ENCODE measurements around the gene TMEM39B. TPM values are rescaled to one million over a fixed set of nuclear protein-coding genes. Genes with fewer than 3 reads are reported as not detected.
"Not testable (repeated sequence)": the region's sequence is repeated elsewhere in the genome, so short reads cannot be mapped to it uniquely, and the experiment has no call there.

Gene TMEM39B
- total RNA-seq, 2 donors from 2014 or later: 11.5 to 14.5 TPM

DNA sequence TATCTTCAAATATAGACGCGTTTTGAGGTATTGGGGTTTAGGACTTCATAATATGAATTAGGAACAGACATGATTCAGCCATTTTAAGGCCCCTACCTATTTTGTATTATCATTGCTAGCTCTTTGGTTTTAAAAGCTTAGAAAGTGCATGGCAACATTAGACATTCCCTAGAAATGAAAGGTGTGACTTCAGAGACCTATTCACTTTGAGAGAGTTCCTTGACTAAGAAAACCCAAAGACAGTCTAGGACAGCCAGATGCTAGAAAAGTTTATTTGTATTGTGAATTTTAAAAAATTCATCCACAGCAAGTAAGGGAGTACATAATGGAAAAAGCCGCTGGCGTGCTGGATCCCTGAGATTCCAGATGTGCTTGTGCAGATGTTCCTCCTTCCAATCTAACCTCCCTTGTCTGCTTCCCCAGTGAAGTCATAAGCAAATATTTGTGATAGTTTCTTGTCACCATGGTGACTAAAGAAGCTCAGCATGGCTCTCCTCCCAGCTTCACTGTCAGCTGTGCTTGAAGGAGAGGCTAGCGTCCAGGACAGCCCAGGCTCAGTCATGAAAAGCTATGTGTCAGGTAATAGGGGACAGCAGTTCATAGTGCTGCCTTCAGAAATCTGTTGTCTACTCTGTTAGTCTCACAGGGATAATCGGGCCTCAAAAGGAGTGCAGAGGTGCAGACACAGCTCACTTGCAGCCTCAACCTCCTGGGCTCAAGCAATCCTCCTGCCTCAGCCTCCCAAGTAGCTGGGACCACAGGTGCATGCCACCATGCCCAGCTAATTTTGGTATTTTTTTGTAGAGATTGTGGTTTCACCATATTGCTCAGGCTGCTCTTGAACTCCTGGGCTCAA is 69.9 kb downstream of the TMEM39B start:
- intact Hi-C loops (cut with DNase I): no loop called here
- DNase-seq (ENCODE audit: low spot score): no peak

DNA sequence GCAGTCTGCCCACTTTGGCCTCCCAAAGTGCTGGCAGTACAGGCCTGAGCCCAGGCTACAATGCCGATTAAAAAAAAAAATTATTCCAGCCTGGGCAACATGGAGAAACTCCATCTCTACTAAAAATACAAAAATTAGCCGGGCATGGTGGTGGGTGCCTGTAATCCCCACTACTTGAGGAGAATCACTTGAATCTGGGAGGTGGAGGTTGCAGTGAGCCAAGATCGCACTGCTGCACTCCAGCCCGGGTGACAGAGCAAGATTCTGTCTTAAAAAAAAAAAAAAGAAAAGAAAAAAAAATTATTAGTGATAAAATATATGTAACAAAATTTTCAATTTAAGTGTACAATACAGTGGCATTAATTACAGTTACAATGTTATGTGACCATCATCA is 70.6 kb downstream of the TMEM39B start:
- intact Hi-C loops (cut with DNase I); DNase-seq (ENCODE audit: low spot score): not testable (repeated sequence)

DNA sequence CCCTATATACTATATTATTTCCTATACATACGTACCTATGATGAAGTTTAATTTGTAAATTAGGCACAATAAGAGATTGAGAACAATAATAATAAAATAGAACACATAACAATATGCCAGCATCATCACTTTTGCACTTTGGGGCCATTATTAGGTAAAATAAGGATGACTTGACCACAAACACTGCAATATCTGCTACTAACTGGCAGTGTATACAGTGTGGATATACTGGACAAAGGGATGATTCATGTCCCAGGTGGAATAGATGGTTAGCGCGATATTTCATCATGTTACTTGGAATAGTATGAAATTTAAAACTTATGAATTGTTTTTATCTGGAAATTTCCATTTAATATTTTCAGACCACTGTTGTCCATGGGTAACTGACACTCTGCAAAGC is 71.3 kb downstream of the TMEM39B start:
- DNase-seq (ENCODE audit: low spot score): no peak
- intact Hi-C loops (cut with DNase I): no loop called here

DNA sequence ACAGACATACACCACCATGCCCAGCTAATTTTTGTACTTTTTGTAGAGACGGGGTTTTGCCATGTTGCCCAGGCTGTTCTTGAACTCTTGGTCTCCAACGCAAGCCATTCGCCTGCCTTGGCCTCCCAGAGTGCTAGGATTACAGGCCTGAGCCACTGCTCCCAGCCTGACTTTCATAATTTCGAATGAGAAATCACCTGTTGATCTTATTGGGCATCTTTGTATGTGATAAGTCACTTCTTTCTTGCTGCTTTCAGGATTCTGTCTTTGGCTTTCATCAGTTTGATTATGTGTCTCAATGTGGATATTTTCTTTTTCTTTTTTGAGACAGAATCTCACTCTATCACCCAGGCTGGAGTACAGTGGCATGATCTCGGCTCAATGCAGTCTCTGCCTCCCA is 75.1 kb downstream of the TMEM39B start:
- intact Hi-C loops (cut with DNase I): loop anchor here in 1 of 2 donors (1.0 kb wide), 1 partner anchor 20 kb away; no protein-coding TSS in a partner anchor
- not testable (repeated sequence) for DNase-seq (ENCODE audit: low spot score)

DNA sequence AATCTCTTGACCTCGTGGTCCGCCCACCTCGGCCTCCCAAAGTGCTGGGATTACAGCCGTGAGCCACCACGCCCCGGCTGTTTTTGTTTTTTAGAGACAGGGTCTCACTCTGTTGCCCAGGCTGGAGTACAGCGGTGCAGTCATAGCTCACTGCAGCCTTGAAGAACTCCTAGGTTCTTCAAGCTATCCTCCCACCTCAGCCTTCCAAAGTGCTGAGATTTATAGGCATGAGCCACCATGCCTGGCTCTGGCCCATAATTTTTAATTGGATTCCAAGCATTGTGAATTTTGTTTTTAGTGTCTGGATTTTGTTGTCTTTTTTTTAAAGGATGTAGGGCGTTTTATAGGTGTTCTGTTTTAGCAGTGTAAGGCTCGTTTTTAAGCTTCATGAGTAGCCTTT is 78.1 kb downstream of the TMEM39B start:
- DNase-seq (ENCODE audit: low spot score): no peak

DNA sequence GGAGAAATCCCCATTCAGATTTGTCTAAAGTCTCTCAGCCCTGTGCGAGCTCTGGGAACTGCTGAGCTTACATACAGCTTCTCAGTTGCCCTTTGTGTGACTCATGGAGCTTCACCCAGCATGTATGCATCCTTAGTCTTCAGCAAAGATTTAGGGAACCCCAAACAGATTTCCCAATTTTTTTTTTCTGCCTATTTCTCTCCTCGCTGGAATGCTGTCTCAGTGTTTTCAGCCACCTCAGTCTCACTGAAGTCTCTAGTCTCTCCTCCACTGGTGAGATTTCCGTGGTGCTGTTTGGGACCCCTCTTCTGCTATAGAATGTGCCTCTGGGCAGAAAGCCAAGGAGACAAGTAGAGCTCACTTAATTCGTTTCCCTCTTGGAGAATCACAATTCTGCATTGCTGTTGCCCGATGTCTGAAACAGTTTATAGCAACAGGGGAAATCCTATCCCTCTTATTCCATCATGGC is 78.6 kb downstream of the TMEM39B start:
- intact Hi-C loops (cut with DNase I): no loop called here
- no peak for DNase-seq (ENCODE audit: low spot score)

More for the DNA sequence above, 78.1 kb downstream of the TMEM39B start:
- intact Hi-C loops (cut with DNase I): no loop called here

Small RNA genes within 50 kb of the gene (microRNA-seq; reads per million reads assigned to microRNA genes)
- 0 reads per million in 2 donors for gene MIR5585 (ENCODE audit: borderline microRNAs expressed in 2 of 2)

Other genes starting within 250 kb of the TMEM39B start
- 100 to 1,000 TPM; 259 to 375 TPM for gene PTP4A2, start 134.6 kb upstream of the TMEM39B start, total RNA-seq
- 10 to 100 TPM; 68.8 to 71.5 TPM for gene KHDRBS1, start 59.1 kb upstream of the TMEM39B start, total RNA-seq
- gene KPNA6, start 35.1 kb downstream of the TMEM39B start, total RNA-seq: 10 to 100 TPM; 60.7 to 66.3 TPM
- 10 to 100 TPM; 44.8 to 45.3 TPM for gene TXLNA, start 106.7 kb downstream of the TMEM39B start, total RNA-seq
- 1 to 10 TPM; 7.5 to 8.3 TPM for gene CCDC28B, start 127.7 kb downstream of the TMEM39B start, total RNA-seq
- gene IQCC, start 132.7 kb downstream of the TMEM39B start, total RNA-seq: 1 to 10 TPM in 1 of 2 donors, under 1 TPM in 1; 0.33 to 1.1 TPM
- gene DCDC2B, start 136.2 kb downstream of the TMEM39B start, total RNA-seq: not detected
- gene TMEM234, start 149.4 kb downstream of the TMEM39B start, total RNA-seq: 10 to 100 TPM; 12.7 to 15.9 TPM
- 100 to 1,000 TPM; 117 to 131 TPM for gene EIF3I, start 149.5 kb downstream of the TMEM39B start, total RNA-seq
- gene FAM167B, start 174.3 kb downstream of the TMEM39B start, total RNA-seq: 1 to 10 TPM; 8.6 to 9.2 TPM
- 1 to 10 TPM; 1.1 to 1.3 TPM for gene LCK, start 178.3 kb downstream of the TMEM39B start, total RNA-seq
- gene HDAC1, start 219.1 kb downstream of the TMEM39B start, total RNA-seq: 10 to 100 TPM; 36.6 to 40.8 TPM

Data from posterior vena cava (tissue), 2 donors.